WTC11 (cell line): ENCODE measurements around the gene VAT1. TPM values are rescaled to one million over a fixed set of nuclear protein-coding genes. Genes with fewer than 3 reads are reported as not detected.
"Not testable (repeated sequence)": the region's sequence is repeated elsewhere in the genome, so short reads cannot be mapped to it uniquely, and the experiment has no call there.

ENCODE experiments used
- ATAC-seq: fragments of 200-7000 bp; cut with Tn5 transposase; 2 replicates; pipeline ENCODE4 v1.10.0; 2021; ENCODE audit warnings: mild to moderate bottlenecking, moderate library complexity
- CTCF ChIA-PET: fragments of 300-600 bp; sonication (Branson Sonifier 250); formaldehyde crosslinking; loops from one replicate; lab custom pipeline; 2021; ENCODE audit warnings: antibody characterized with exemption; lab: Charles Lee
- POLR2A ChIA-PET: fragments of 350-600 bp; sonication (Branson Sonifier 250); formaldehyde crosslinking; loops from one replicate; lab custom pipeline; 2021; ENCODE audit warnings: antibody characterized with exemption; lab: Charles Lee
- DNase-seq: peaks from one replicate; pipeline ENCODE4 v3.0.0; 2021; ENCODE audit warnings: low spot score
- H3K27ac Mint-ChIP-seq: 2 replicates; pipeline ENCODE4 v1.8.0; 2021; ENCODE audit warnings: mixed read lengths
- H3K27me3 Mint-ChIP-seq: 2 replicates; pipeline ENCODE4 v1.8.0; 2021; ENCODE audit warnings: low read depth, mild to moderate bottlenecking, moderate library complexity, mixed read lengths
- H3K36me3 Mint-ChIP-seq: 2 replicates; pipeline ENCODE4 v1.8.0; 2021; ENCODE audit warnings: mixed read lengths
- H3K4me1 Mint-ChIP-seq: 2 replicates; pipeline ENCODE4 v1.8.0; 2022; ENCODE audit warnings: mixed read lengths
- H3K4me3 Mint-ChIP-seq: 2 replicates; pipeline ENCODE4 v1.8.0; 2021; ENCODE audit warnings: mild to moderate bottlenecking, moderate library complexity, mixed read lengths
- H3K9me3 Mint-ChIP-seq: 2 replicates; pipeline ENCODE4 v1.8.0; 2021; ENCODE audit warnings: mixed read lengths
- ARID4B ChIP-seq: sonication (generic); formaldehyde crosslinking; IDR thresholded peaks from 2 replicates; pipeline ENCODE4 v1.8.0; 2023; ENCODE audit warnings: missing genetic modification reagents, mild to moderate bottlenecking, borderline replicate concordance
- CDX4 ChIP-seq: fragments of 250-450 bp; sonication (Bioruptor Pico); IDR thresholded peaks from 2 replicates; pipeline ENCODE4 v1.9.0; 2021; ENCODE audit warnings: moderate library complexity, mild to moderate bottlenecking, inconsistent platforms, borderline replicate concordance
- CREB1 ChIP-seq: sonication (generic); formaldehyde crosslinking; IDR thresholded peaks from 2 replicates; pipeline ENCODE4 v1.8.0; 2023; ENCODE audit warnings: mild to moderate bottlenecking, missing genetic modification reagents
- ERG ChIP-seq: fragments of 250-450 bp; sonication (Bioruptor Pico); IDR thresholded peaks from 2 replicates; pipeline ENCODE4 v1.8.0; 2021; ENCODE audit warnings: mild to moderate bottlenecking
- GABPB1 ChIP-seq: sonication (generic); formaldehyde crosslinking; IDR thresholded peaks from 2 replicates; pipeline ENCODE4 v1.8.1; 2023; ENCODE audit warnings: mild to moderate bottlenecking, missing genetic modification reagents
- IRF2 ChIP-seq: sonication (generic); formaldehyde crosslinking; IDR thresholded peaks from 2 replicates; pipeline ENCODE4 v1.8.0; 2022; ENCODE audit warnings: low read depth, missing genetic modification reagents, borderline replicate concordance
- JAZF1 ChIP-seq: fragments of 250-450 bp; sonication (Bioruptor Pico); IDR thresholded peaks from 2 replicates; pipeline ENCODE4 v1.9.0; 2021; ENCODE audit warnings: moderate library complexity, mild to moderate bottlenecking, inconsistent platforms
- KAT7 ChIP-seq: sonication (generic); formaldehyde crosslinking; IDR thresholded peaks from 2 replicates; pipeline ENCODE4 v1.8.1; 2023; ENCODE audit warnings: missing genetic modification reagents, mild to moderate bottlenecking, borderline replicate concordance
- PREB ChIP-seq: sonication (generic); formaldehyde crosslinking; IDR thresholded peaks from 2 replicates; pipeline ENCODE4 v1.8.1; 2022; ENCODE audit warnings: mild to moderate bottlenecking, missing genetic modification reagents, moderate library complexity, borderline replicate concordance
- RELA ChIP-seq: sonication (generic); formaldehyde crosslinking; IDR thresholded peaks from 2 replicates; pipeline ENCODE4 v1.8.1; 2022; ENCODE audit warnings: missing genetic modification reagents, mild to moderate bottlenecking, borderline replicate concordance
- SOX15 ChIP-seq: fragments of 250-450 bp; sonication (Bioruptor Pico); IDR thresholded peaks from 2 replicates; pipeline ENCODE4 v1.9.0; 2021; ENCODE audit warnings: mild to moderate bottlenecking
- ZNF263 ChIP-seq: sonication (generic); formaldehyde crosslinking; IDR thresholded peaks from 2 replicates; pipeline ENCODE4 v1.8.1; 2022; ENCODE audit warnings: low read depth, mild to moderate bottlenecking, moderate library complexity, missing genetic modification reagents
- ZNF416 ChIP-seq: fragments of 250-450 bp; sonication (Bioruptor Pico); IDR thresholded peaks from 2 replicates; pipeline ENCODE4 v1.9.0; 2021; ENCODE audit warnings: mild to moderate bottlenecking, inconsistent platforms
- ZNF671 ChIP-seq: fragments of 250-450 bp; sonication (Bioruptor Pico); IDR thresholded peaks from 2 replicates; pipeline ENCODE4 v1.8.0; 2021; ENCODE audit warnings: mild to moderate bottlenecking
- total RNA-seq: library from RNA; stranded (reverse); gene quantifications from 3 replicates; pipeline ENCODE4 v1.2.3, GENCODE V29; 2021
- TF ChIP-seq, protein P1 (sequence below): sonication (generic); formaldehyde crosslinking; IDR thresholded peaks from 2 replicates; pipeline ENCODE4 v1.8.1; 2023; ENCODE audit warnings: mild to moderate bottlenecking, moderate library complexity, missing genetic modification reagents

Gene VAT1
- total RNA-seq, 1 experiment from 2014 or later, result 298 TPM

DNA sequence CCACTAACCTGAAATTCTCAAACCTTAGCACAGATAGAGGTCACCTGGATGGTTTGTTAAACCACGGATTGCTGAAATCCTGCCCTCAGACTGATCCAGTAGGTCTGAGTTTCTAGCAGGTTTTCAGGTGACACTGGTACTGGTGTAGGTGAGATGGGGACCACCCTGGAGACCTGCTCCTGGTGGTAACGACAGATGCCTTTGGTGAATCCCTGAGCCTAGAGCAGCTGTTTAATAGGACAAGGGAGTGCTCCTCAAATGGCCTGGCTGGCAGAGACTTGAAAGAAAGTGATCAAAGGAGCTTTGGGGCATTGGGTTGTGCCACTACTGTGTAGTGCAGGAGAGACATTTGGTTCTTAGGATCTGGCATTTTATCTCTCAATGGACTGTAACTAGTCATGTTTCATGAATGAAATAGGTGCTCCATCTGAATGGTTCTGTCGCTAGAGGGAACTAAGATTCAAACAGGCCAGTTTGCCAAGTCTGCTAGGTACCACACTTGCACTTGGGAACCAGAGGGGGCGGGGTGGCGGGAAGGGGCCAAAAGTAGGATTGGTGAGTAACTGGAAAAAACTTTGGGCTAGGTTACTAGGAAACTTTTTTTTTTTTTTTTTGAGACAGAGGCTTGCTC is 18.5 kb downstream of the VAT1 start (continued):
- TF ChIP-seq, protein P1, sequence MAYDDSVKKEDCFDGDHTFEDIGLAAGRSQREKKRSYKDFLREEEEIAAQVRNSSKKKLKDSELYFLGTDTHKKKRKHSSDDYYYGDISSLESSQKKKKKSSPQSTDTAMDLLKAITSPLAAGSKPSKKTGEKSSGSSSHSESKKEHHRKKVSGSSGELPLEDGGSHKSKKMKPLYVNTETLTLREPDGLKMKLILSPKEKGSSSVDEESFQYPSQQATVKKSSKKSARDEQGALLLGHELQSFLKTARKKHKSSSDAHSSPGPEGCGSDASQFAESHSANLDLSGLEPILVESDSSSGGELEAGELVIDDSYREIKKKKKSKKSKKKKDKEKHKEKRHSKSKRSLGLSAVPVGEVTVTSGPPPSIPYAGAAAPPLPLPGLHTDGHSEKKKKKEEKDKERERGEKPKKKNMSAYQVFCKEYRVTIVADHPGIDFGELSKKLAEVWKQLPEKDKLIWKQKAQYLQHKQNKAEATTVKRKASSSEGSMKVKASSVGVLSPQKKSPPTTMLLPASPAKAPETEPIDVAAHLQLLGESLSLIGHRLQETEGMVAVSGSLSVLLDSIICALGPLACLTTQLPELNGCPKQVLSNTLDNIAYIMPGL, result no peak
- TF ChIP-seq ARID4B (no peak), SOX15 (CRISPR knock-in tag) (no peak), CDX4 (no peak), ZNF263 (CRISPR knock-in tag) (no peak), ERG (CRISPR knock-in tag) (0 out of 2 replicates have a peak, but pooled peaks have one; percentile 20)

DNA sequence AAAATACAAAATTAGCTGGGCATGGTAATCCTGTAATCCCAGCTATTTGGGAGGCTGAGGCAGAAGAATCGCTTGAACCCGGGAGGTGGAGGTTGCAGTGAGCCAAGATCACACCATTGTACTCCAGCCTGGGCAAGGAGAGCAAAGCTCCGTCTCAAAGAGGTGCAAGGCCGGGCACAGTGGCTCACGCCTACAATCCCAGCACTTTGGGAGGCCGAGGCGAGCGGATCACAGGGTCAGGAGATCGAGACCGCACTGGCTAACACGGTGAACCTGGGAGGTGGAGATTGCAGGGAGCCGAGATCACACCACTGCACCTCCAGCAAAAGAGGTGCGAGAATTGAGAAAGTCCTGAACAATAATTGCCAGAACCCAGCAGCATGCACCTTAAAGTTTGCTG is 21.3 kb downstream of the VAT1 start:
- POLR2A ChIA-PET, result interaction anchor here (0.6 kb wide), 1 partner anchor 308 kb away, joined by 4 read pairs; no protein-coding TSS in a partner anchor
- H3K4me3 Mint-ChIP-seq, DNase-seq, H3K9me3 Mint-ChIP-seq, H3K27me3 Mint-ChIP-seq, CTCF ChIA-PET, ATAC-seq: not testable (repeated sequence)
- Mint-ChIP-seq H3K36me3 (peaks cover 54% of the 10 kb centered on the region), H3K27ac (peak overlapping the region; percentile 63), H3K4me1 (peaks cover 31% of the 10 kb centered on the region)
- peak; percentile 59; the same call in 1 of the 2 replicates for TF ChIP-seq ZNF416 (CRISPR knock-in tag)

DNA sequence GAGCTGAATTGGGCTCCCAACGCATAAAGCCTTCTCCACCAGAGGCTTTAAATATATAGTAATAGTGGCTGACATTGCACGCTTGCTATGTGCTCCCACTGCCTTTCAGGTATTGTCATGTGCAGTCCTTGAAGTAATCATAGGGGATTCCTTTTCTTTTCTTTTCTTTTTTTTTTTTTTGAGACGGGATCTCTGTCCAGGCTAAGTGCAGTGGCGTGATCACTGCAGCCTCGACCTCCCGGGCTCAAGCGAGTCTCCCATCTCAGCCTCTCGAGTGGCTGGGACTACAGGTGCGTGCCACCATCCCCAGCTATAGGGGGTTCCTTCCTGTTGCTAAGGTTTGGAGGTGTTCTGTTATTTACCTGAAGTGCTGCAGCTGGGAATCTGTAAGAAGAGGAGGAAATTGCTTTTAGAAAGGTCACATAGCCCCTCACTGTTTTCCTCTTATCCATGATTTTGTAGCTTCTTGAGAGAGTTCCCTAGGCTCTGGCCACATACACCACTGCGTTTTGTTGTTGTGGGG is 23.1 kb downstream of the VAT1 start:
- no peak for TF ChIP-seq PREB (CRISPR knock-in tag)
- no peak for TF ChIP-seq GABPB1 (CRISPR knock-in tag)
- TF ChIP-seq SOX15 (CRISPR knock-in tag), result no peak
- no peak for TF ChIP-seq ZNF671
- TF ChIP-seq KAT7 (CRISPR knock-in tag), result no peak
- no peak for TF ChIP-seq RELA (CRISPR knock-in tag)
- TF ChIP-seq ARID4B, result no peak
- TF ChIP-seq JAZF1, result no peak
- no peak for TF ChIP-seq CREB1 (CRISPR knock-in tag)
- TF ChIP-seq IRF2 (CRISPR knock-in tag), result no peak
- Mint-ChIP-seq H3K36me3 (peaks cover 54% of the 10 kb centered on the region), H3K27ac (peak overlapping the region; percentile 99), H3K9me3 (no peaks in the 10 kb centered on the region), H3K4me3 (peak overlapping the region; percentile 100), H3K4me1 (peaks cover 31% of the 10 kb centered on the region), H3K27me3 (no peaks in the 10 kb centered on the region; the same call in 1 of the 2 replicates)
- no peak for ATAC-seq
- DNase-seq, result no peak
- CTCF ChIA-PET, result interaction anchor here (1.5 to 3.4 kb wide), 6 partner anchors 8 to 175 kb away, joined by 8 to 28 read pairs (median 14); partner anchors contain the start of genes BECN1, IFI35, NBR1 and RND2
- POLR2A ChIA-PET, result interaction anchor here (1.5 to 2.3 kb wide), 5 partner anchors 7 to 317 kb away, joined by 6 to 27 read pairs (median 8); partner anchors contain the start of genes BRCA1, IFI35, TMEM106A and VAT1
